A673 (cell line): ENCODE results near the gene ORC4. TPM values are rescaled to one million over a fixed set of nuclear protein-coding genes. Genes with fewer than 3 reads are reported as not detected.

Source experiments
- BruUV-seq: library from RNA; stranded (reverse); fragments of 400-500 nt; replicated peaks from 2 replicates; lab custom pipeline; 2021; lab: Mats Ljungman, UMichigan
- CTCF ChIA-PET: fragments of 300-600 bp; sonication (Branson Sonifier 250); formaldehyde crosslinking; loops from one replicate; lab custom pipeline; 2022; ENCODE audit warnings: antibody characterized with exemption; lab: Charles Lee
- POLR2A ChIA-PET: fragments of 300-600 bp; sonication (Branson Sonifier 250); formaldehyde crosslinking; loops from one replicate; lab custom pipeline; 2022; ENCODE audit warnings: antibody characterized with exemption; ENCODE audit not compliant: low non-redundant PET; lab: Charles Lee
- DNase-seq: peaks from one replicate; pipeline ENCODE4 v3.0.0-alpha.2; 2015; ENCODE audit warnings: low spot score
- H3K27ac ChIP-seq: fragments of 200-600 bp; sonication (generic); 2 replicates; pipeline ENCODE4 v1.5.1; 2016; ENCODE audit warnings: mixed run types, low read depth, mild to moderate bottlenecking, mixed read lengths, antibody characterized with exemption, low read length; ENCODE audit not compliant: poor library complexity, severe bottlenecking
- H3K27me3 ChIP-seq: fragments of 200-600 bp; sonication (generic); replicated peaks from 2 replicates; pipeline ENCODE4 v1.6.1; 2017; ENCODE audit warnings: mixed run types, low read depth, mild to moderate bottlenecking, mixed read lengths, antibody characterized with exemption, low read length; ENCODE audit not compliant: insufficient read depth, poor library complexity
- H3K36me3 ChIP-seq: fragments of 200-600 bp; sonication (generic); 2 replicates; pipeline ENCODE4 v1.6.1; 2016; ENCODE audit warnings: mixed run types, mild to moderate bottlenecking, mixed read lengths, antibody characterized with exemption, low read length; ENCODE audit not compliant: insufficient read depth, poor library complexity, severe bottlenecking
- H3K4me1 ChIP-seq: fragments of 200-600 bp; sonication (generic); 2 replicates; pipeline ENCODE4 v1.6.1; 2017; ENCODE audit warnings: mixed run types, mild to moderate bottlenecking, mixed read lengths, antibody characterized with exemption, low read length; ENCODE audit not compliant: insufficient read depth, poor library complexity, severe bottlenecking
- H3K4me3 ChIP-seq: fragments of 200-600 bp; sonication (generic); 2 replicates; pipeline ENCODE4 v1.5.1; 2016; ENCODE audit warnings: low read depth, mixed run types, mild to moderate bottlenecking, mixed read lengths, low read length; ENCODE audit not compliant: poor library complexity, severe bottlenecking
- H3K9me3 ChIP-seq: fragments of 200-600 bp; sonication (generic); 2 replicates; pipeline ENCODE4 v1.6.1; 2016; ENCODE audit warnings: mixed run types, low read depth, mild to moderate bottlenecking, mixed read lengths, antibody characterized with exemption, low read length; ENCODE audit not compliant: poor library complexity, severe bottlenecking
- CTCF ChIP-seq: fragments of 300-800, 200-600 bp; sonication (generic); conservative IDR thresholded peaks from 2 replicates; pipeline ENCODE4 v1.5.1; 2017; ENCODE audit warnings: low read depth, mild to moderate bottlenecking, antibody characterized with exemption, low read length, moderate library complexity, mixed read lengths
- EZH2 ChIP-seq: fragments of 200-600 bp; sonication (generic); IDR thresholded peaks from 2 replicates; pipeline ENCODE4 v1.6.1; 2017; ENCODE audit warnings: borderline replicate concordance, low read depth, mild to moderate bottlenecking, mixed read lengths, antibody characterized with exemption, low read length; ENCODE audit not compliant: poor library complexity, severe bottlenecking
- intact Hi-C: fragments of 100-400 bp; cut with micrococcal nuclease; formaldehyde crosslinking; loops from one replicate; pipeline ENCODE4 v1.10.0; 2022; ENCODE audit not compliant: unreplicated experiment
- total RNA-seq: library from RNA; stranded (reverse); gene quantifications from 2 replicates; pipeline ENCODE4 v1.2.3, GENCODE V29; 2021

Gene ORC4
- total RNA-seq, 1 experiment from 2014 or later = 63.5 TPM

- POLR2A ChIA-PET = no interaction called here
- H3K27ac ChIP-seq = no peak overlapping the region
- intact Hi-C loops = no loop called here
- BruUV-seq = no TSS peak
- H3K4me3 ChIP-seq = no peak overlapping the region
- CTCF ChIA-PET = no interaction called here
- no peaks in the 10 kb centered on the region for H3K27me3 ChIP-seq
- DNase-seq = no peak
- no peaks in the 10 kb centered on the region for H3K9me3 ChIP-seq
- no peak for TF ChIP-seq CTCF
- TF ChIP-seq EZH2 = no peak
- H3K4me1 ChIP-seq = peaks cover 8% of the 10 kb centered on the region
- no peaks in the 10 kb centered on the region for H3K36me3 ChIP-seq
Measured at GRCh38 chr2:147882631-147883030, 137.9 kb downstream of the ORC4 start.

Other genes with a start within 250 kb of the ORC4 start
- gene ACVR2A, start 175.7 kb downstream of the ORC4 start, total RNA-seq = 17.9 and 18.3 TPM in 2 replicates
- gene MBD5, start 354 bp upstream of the ORC4 start, total RNA-seq = 32.4 and 36.1 TPM in 2 replicates